22Rv1 (cell line): ENCODE results near the gene KRTAP10-9.

Source experiments
- H3K27ac ChIP-seq: fragments of 450-650 bp; 2 replicates; pipeline ENCODE4 v1.5.1; 2017
- ZFX ChIP-seq: fragments of 450-650 bp; IDR thresholded peaks from 2 replicates; pipeline ENCODE4 v1.6.1; 2017; ENCODE audit warnings: antibody characterized with exemption, borderline replicate concordance
- TF ChIP-seq, protein P1 (sequence below): fragments of 450-650 bp; IDR thresholded peaks from 2 replicates; pipeline ENCODE4 v1.5.1; 2017; ENCODE audit warnings: mild to moderate bottlenecking

The KRTAP10-9 gene

GRCh38 chr21:44650265-44650972 is 23.5 kb downstream of the KRTAP10-9 start:
- TF ChIP-seq, protein P1, sequence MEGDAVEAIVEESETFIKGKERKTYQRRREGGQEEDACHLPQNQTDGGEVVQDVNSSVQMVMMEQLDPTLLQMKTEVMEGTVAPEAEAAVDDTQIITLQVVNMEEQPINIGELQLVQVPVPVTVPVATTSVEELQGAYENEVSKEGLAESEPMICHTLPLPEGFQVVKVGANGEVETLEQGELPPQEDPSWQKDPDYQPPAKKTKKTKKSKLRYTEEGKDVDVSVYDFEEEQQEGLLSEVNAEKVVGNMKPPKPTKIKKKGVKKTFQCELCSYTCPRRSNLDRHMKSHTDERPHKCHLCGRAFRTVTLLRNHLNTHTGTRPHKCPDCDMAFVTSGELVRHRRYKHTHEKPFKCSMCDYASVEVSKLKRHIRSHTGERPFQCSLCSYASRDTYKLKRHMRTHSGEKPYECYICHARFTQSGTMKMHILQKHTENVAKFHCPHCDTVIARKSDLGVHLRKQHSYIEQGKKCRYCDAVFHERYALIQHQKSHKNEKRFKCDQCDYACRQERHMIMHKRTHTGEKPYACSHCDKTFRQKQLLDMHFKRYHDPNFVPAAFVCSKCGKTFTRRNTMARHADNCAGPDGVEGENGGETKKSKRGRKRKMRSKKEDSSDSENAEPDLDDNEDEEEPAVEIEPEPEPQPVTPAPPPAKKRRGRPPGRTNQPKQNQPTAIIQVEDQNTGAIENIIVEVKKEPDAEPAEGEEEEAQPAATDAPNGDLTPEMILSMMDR: no peak
- no peak for TF ChIP-seq ZFX
- no peak overlapping the region for H3K27ac ChIP-seq

GRCh38 chr21:44650973-44651675 is 24.2 kb downstream of the KRTAP10-9 start:
- H3K27ac ChIP-seq: no peak overlapping the region
- TF ChIP-seq, protein P1: no peak
- no peak for TF ChIP-seq ZFX

DNA sequence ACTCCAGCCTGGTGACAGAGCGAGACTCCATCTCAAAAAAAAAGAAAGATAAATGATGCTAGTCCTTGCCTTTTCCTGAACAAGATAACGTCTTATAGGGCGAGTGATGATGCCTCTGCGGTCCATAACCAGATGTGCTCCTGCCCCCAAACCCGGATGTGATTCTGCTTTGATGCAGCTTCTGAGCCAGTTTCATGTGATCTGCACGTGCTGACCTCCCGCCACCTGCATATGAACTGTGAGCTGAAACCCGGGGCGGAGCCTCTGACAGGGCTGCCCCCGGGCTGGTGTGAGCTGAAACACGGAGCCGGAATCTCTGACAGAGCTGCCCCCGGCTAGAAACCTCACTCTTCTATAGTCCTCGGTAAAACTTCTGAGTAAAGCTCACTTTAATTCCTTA is 26.2 kb downstream of the KRTAP10-9 start:
- no peak overlapping the region for H3K27ac ChIP-seq
- TF ChIP-seq, protein P1: no peak
- TF ChIP-seq ZFX: no peak

DNA sequence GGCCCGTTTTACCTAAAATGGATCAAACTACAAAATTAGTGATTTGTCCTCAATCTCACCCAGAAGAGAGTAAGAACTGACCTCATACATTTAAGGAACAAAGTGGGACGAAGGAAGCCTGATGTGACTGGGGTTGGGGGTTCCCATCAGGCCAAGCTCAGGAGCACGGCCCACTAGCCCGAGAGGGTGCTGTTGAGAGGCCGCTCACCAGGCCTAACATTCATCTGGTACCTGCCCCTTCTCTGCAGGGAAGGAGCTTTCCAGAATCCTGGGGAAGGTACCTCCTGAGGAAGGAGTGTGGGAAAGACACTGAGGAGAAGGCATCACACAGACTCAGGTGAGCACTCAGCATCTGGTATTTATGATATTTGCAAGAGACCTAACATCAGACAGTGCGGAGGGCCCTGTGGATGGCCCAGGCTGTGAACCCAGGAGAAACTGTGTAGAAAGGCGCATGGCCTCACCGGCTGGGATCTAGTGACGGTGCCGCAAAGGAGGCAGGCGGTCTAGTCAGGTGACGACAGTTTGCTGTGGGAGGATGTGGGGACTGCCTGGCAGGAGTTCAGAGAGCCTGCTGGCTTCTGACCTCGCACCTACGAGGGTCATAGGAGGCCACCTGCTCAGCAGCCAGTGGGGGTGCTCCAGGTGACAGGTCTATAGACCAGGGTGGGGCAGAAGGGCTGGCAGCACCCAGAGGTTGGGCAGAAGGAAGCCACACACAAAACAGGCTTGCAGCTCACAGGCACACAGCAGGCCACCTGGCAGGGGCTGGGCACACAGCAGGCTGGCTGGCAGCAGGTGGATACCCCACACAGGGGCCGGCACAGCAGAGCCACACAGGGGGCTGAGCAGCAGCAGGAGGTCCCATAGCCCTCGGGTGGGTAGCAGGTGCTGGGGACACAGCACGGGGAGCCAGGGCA is 27.0 kb downstream of the KRTAP10-9 start:
- H3K27ac ChIP-seq: no peak overlapping the region
- TF ChIP-seq, protein P1: no peak
- no peak for TF ChIP-seq ZFX

GRCh38 chr21:44654576-44655175 is 27.8 kb downstream of the KRTAP10-9 start, which contains the start of gene KRTAP12-4:
Gene KRTAP12-4, minus strand, starts transcription at chr21:44654659. Its CDS starts 45 bp downstream, at chr21:44654614.
- no peak within 1 kb of the TSS for H3K27ac ChIP-seq
- TF ChIP-seq, protein P1: no peak
- no peak for TF ChIP-seq ZFX

DNA sequence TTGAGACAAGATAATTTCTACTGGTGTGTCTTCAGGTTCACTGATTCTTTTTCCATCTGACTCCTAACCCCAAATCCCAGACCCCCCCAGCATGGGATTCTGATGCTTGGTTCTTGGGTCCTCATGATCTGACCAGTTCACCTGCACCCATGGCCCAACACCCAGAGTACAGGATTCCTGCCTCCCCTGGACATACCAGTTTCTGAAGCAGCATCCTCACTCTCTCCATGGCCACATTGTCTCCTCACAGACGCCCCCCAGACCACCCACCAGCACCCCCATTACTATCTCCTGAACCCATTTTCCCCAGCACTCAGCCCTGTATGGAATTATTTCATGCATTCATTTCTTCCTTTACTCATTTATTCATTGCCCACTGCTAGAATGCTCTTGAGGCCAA is 30.0 kb downstream of the KRTAP10-9 start:
- TF ChIP-seq, protein P1: no peak
- TF ChIP-seq ZFX: no peak
- H3K27ac ChIP-seq: no peak overlapping the region
